Liver (tissue), 3 donors: ENCODE results near the gene TNFRSF25.

Source experiments
- EGR1 ChIP-seq, 2 donors: IDR thresholded peaks; 2 replicates each; pipeline ENCODE4 v1.6.1; 2016 to 2018; ENCODE audit warnings: antibody characterized with exemption in 2 of 2, low read depth in 2 of 2
- GABPA ChIP-seq, 2 donors: IDR thresholded peaks in 1 of 2; conservative IDR thresholded peaks in 1 of 2; 2 replicates each; pipeline ENCODE4 v1.6.1; 2016; ENCODE audit warnings: antibody characterized with exemption in 2 of 2, mild to moderate bottlenecking in 1 of 2, moderate library complexity in 1 of 2
- JUND ChIP-seq, 2 donors: IDR thresholded peaks; 2 replicates each; pipeline ENCODE4 v1.6.1; 2016; ENCODE audit warnings: antibody characterized with exemption in 2 of 2
- NR2F2 ChIP-seq: IDR thresholded peaks from 2 replicates; pipeline ENCODE4 v1.6.1; 2016; ENCODE audit warnings: antibody characterized with exemption
- RAD21 ChIP-seq, 2 donors: IDR thresholded peaks; 2 replicates each; pipeline ENCODE4 v1.6.1; 2016; ENCODE audit warnings: antibody characterized with exemption in 2 of 2, mild to moderate bottlenecking in 2 of 2
- RXRA ChIP-seq, 2 donors: IDR thresholded peaks; 2 replicates each; pipeline ENCODE4 v1.6.1; 2017 to 2018; ENCODE audit warnings: antibody characterized with exemption in 2 of 2, mild to moderate bottlenecking in 1 of 2
- SP1 ChIP-seq: IDR thresholded peaks from 2 replicates; pipeline ENCODE4 v1.6.1; 2018; ENCODE audit warnings: antibody characterized with exemption, mild to moderate bottlenecking
- TAF1 ChIP-seq: conservative IDR thresholded peaks from 2 replicates; pipeline ENCODE4 v1.6.1; 2016; ENCODE audit warnings: antibody characterized with exemption, mild to moderate bottlenecking
- YY1 ChIP-seq: IDR thresholded peaks from 2 replicates; pipeline ENCODE4 v1.6.1; 2016; ENCODE audit warnings: antibody characterized with exemption, mild to moderate bottlenecking
- TF ChIP-seq, protein P1 (sequence below): IDR thresholded peaks from 2 replicates; pipeline ENCODE4 v1.6.1; 2016; ENCODE audit warnings: antibody characterized with exemption, mild to moderate bottlenecking
- TF ChIP-seq, protein P2 (sequence below): IDR thresholded peaks from 2 replicates; pipeline ENCODE4 v1.6.1; 2016; ENCODE audit warnings: antibody characterized with exemption
- TF ChIP-seq, protein P3 (sequence below): IDR thresholded peaks from 2 replicates; pipeline ENCODE4 v1.6.1; 2016; ENCODE audit warnings: antibody characterized with exemption
- TF ChIP-seq, protein P4 (sequence below): fragments of 150-350 bp; IDR thresholded peaks from 2 replicates; pipeline ENCODE4 v1.5.1; 2017; ENCODE audit warnings: improper control_type of control experiment, low read depth, low read length; ENCODE audit not compliant: missing input control
- TF ChIP-seq, protein P5 (sequence below): IDR thresholded peaks from 2 replicates; pipeline ENCODE4 v1.6.1; 2016; ENCODE audit warnings: antibody characterized with exemption
- donor health status: healthy.
- donor health status: healthy.

DNA sequence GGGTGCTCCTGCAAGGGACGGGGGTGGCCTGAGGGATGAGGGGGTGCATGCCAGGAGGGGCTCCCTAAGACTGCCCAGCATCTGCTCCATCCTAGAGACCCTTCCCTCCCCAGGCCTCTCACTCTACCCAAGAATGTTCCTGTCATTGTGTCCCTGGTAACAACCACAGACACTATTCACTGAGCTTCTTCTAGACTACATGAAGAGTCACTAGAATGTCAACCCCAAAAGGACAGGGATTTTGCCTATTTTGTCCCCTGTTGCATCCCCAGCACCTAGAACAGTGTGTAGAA lies 2.9 kb downstream of the TNFRSF25 start:
- TF ChIP-seq, protein P1, sequence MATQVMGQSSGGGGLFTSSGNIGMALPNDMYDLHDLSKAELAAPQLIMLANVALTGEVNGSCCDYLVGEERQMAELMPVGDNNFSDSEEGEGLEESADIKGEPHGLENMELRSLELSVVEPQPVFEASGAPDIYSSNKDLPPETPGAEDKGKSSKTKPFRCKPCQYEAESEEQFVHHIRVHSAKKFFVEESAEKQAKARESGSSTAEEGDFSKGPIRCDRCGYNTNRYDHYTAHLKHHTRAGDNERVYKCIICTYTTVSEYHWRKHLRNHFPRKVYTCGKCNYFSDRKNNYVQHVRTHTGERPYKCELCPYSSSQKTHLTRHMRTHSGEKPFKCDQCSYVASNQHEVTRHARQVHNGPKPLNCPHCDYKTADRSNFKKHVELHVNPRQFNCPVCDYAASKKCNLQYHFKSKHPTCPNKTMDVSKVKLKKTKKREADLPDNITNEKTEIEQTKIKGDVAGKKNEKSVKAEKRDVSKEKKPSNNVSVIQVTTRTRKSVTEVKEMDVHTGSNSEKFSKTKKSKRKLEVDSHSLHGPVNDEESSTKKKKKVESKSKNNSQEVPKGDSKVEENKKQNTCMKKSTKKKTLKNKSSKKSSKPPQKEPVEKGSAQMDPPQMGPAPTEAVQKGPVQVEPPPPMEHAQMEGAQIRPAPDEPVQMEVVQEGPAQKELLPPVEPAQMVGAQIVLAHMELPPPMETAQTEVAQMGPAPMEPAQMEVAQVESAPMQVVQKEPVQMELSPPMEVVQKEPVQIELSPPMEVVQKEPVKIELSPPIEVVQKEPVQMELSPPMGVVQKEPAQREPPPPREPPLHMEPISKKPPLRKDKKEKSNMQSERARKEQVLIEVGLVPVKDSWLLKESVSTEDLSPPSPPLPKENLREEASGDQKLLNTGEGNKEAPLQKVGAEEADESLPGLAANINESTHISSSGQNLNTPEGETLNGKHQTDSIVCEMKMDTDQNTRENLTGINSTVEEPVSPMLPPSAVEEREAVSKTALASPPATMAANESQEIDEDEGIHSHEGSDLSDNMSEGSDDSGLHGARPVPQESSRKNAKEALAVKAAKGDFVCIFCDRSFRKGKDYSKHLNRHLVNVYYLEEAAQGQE, result no peak
- no peak for TF ChIP-seq YY1
- TF ChIP-seq, protein P2, sequence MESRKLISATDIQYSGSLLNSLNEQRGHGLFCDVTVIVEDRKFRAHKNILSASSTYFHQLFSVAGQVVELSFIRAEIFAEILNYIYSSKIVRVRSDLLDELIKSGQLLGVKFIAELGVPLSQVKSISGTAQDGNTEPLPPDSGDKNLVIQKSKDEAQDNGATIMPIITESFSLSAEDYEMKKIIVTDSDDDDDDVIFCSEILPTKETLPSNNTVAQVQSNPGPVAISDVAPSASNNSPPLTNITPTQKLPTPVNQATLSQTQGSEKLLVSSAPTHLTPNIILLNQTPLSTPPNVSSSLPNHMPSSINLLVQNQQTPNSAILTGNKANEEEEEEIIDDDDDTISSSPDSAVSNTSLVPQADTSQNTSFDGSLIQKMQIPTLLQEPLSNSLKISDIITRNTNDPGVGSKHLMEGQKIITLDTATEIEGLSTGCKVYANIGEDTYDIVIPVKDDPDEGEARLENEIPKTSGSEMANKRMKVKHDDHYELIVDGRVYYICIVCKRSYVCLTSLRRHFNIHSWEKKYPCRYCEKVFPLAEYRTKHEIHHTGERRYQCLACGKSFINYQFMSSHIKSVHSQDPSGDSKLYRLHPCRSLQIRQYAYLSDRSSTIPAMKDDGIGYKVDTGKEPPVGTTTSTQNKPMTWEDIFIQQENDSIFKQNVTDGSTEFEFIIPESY, result no peak
- TF ChIP-seq, protein P3, sequence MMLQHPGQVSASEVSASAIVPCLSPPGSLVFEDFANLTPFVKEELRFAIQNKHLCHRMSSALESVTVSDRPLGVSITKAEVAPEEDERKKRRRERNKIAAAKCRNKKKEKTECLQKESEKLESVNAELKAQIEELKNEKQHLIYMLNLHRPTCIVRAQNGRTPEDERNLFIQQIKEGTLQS, result no peak
- TF ChIP-seq, protein P4, sequence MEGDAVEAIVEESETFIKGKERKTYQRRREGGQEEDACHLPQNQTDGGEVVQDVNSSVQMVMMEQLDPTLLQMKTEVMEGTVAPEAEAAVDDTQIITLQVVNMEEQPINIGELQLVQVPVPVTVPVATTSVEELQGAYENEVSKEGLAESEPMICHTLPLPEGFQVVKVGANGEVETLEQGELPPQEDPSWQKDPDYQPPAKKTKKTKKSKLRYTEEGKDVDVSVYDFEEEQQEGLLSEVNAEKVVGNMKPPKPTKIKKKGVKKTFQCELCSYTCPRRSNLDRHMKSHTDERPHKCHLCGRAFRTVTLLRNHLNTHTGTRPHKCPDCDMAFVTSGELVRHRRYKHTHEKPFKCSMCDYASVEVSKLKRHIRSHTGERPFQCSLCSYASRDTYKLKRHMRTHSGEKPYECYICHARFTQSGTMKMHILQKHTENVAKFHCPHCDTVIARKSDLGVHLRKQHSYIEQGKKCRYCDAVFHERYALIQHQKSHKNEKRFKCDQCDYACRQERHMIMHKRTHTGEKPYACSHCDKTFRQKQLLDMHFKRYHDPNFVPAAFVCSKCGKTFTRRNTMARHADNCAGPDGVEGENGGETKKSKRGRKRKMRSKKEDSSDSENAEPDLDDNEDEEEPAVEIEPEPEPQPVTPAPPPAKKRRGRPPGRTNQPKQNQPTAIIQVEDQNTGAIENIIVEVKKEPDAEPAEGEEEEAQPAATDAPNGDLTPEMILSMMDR, result no peak
- TF ChIP-seq RAD21 (IDR thresholded peaks at IDR 0.05), result no peak
- no peak for TF ChIP-seq TAF1
- no peak for TF ChIP-seq JUND (IDR thresholded peaks at IDR 0.05)
- no peak for TF ChIP-seq GABPA (IDR thresholded peaks at IDR 0.05 in 1 of 2, conservative IDR thresholded peaks at IDR 0.05 in 1 of 2)
- TF ChIP-seq RXRA (IDR thresholded peaks at IDR 0.05), result no peak
- TF ChIP-seq NR2F2, result no peak
- TF ChIP-seq, protein P5, sequence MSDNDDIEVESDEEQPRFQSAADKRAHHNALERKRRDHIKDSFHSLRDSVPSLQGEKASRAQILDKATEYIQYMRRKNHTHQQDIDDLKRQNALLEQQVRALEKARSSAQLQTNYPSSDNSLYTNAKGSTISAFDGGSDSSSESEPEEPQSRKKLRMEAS, result no peak
- no peak for TF ChIP-seq EGR1 (IDR thresholded peaks at IDR 0.05; ENCODE audit: low read depth in 2 of 2)
- TF ChIP-seq SP1, result no peak
